A204.1 (cell line): ENCODE results near the gene XPO6.

ENCODE experiments used
- FAIRE-seq: peaks from 2 replicates; lab custom pipeline; 2012; peaks lifted over from hg19 to GRCh38; lab: Jason Lieb, UNC

Gene XPO6

GRCh38 chr16:28062261-28062846, 149.4 kb downstream of the XPO6 start:
- no peak for FAIRE-seq

GRCh38 chr16:28061352-28062101, 150.2 kb downstream of the XPO6 start:
- no peak for FAIRE-seq

GRCh38 chr16:28059841-28060575, 151.8 kb downstream of the XPO6 start:
- no peak for FAIRE-seq

- FAIRE-seq, result no peak
Observed at GRCh38 chr16:28058839-28059589, 152.8 kb downstream of the XPO6 start.

- no peak for FAIRE-seq
Observed at GRCh38 chr16:28057949-28058348, 153.8 kb downstream of the XPO6 start.

GRCh38 chr16:28053461-28053860, 158.3 kb downstream of the XPO6 start:
- no peak for FAIRE-seq

- no peak for FAIRE-seq
Observed at GRCh38 chr16:28052274-28053128, 159.3 kb downstream of the XPO6 start.

GRCh38 chr16:28051486-28051885, 160.3 kb downstream of the XPO6 start:
- FAIRE-seq, result no peak
